Measurements from ENCODE around the gene GPAM. TPM values are rescaled to one million over a fixed set of nuclear protein-coding genes. Genes with fewer than 3 reads are reported as not detected.

Gene GPAM
- total and polyA plus RNA-seq, 2 of the 8 experiments (the other 6 are each of a cell fraction or from before 2014, with no cell fraction given), result 5.5 to 15.5 TPM

- POLR2A ChIA-PET (ENCODE audit: partially characterized antibody), result no interaction called here
- H4K8ac ChIP-seq (ENCODE audit: extremely low read depth, insufficient read depth, low read length), result no peak overlapping the region
- CTCF ChIA-PET (ENCODE audit: partially characterized antibody), result interaction anchor here (0.9 to 1.8 kb wide), 4 partner anchors 9 to 243 kb away, joined by 3 to 6 read pairs (median 3); no protein-coding TSS in a partner anchor
- no peak overlapping the region for H3K14ac ChIP-seq (ENCODE audit: insufficient read length)
- no peak overlapping the region for H3K4me2 ChIP-seq (ENCODE audit: insufficient read depth in 1 of 2, low read depth in 2 of 2, low read length in 2 of 2)
- H3K79me1 ChIP-seq (ENCODE audit: low read depth, low read length), result no peaks in the 10 kb centered on the region
- no peaks in the 10 kb centered on the region for H3K27me3 ChIP-seq (replicated peaks in 1 of 4; ENCODE audit: control insufficient read depth in 3 of 4, extremely low read depth in 1 of 4, insufficient read depth in 3 of 4, low read length in 3 of 4)
- no peak overlapping the region for H2BK5ac ChIP-seq (ENCODE audit: low read depth, low read length)
- H3K9me3 ChIP-seq (ENCODE audit: insufficient read depth in 2 of 2, low read depth in 1 of 2, low read length in 1 of 2), result no peaks in the 10 kb centered on the region
- no peak overlapping the region for H3K4ac ChIP-seq (replicated peaks; ENCODE audit: insufficient read length, low read depth, low read length)
- H3K9ac ChIP-seq (replicated peaks in 1 of 4; ENCODE audit: extremely low read depth in 1 of 4, low read depth in 3 of 4, low read length in 3 of 4), result no peak overlapping the region
- DNase-seq (ENCODE audit: low read depth in 1 of 2, low spot score in 2 of 2), result no peak
- H3K4me3 ChIP-seq (ENCODE audit: extremely low read depth in 1 of 4, insufficient read depth in 2 of 4, low read depth in 3 of 4, low read length in 4 of 4), result no peak overlapping the region
- no peaks in the 10 kb centered on the region for H3K36me3 ChIP-seq (ENCODE audit: control insufficient read depth in 2 of 4, insufficient read depth in 4 of 4, low read length in 3 of 4)
- H3K79me2 ChIP-seq (ENCODE audit: control insufficient read depth in 1 of 2, insufficient read depth in 2 of 2, low read length in 2 of 2), result no peaks in the 10 kb centered on the region
- no peaks in the 10 kb centered on the region for H3K23me2 ChIP-seq (ENCODE audit: low read depth, low read length)
- no peak overlapping the region for H4K5ac ChIP-seq (ENCODE audit: insufficient read length, low read depth, low read length)
- TF ChIP-seq TEAD4 (IDR thresholded peaks at IDR 0.05; ENCODE audit: low read depth, low read length), result no peak
- WGBS, 2 experiments (ENCODE audit: extremely low coverage in 1 of 2, insufficient coverage in 1 of 2, insufficient read length in 1 of 2, insufficient replicate concordance in 2 of 2, low coverage in 1 of 2, low lambda C conversion rate in 2 of 2, missing lambda C conversion rate in 1 of 2), result 91% methylated on average over 6 of the region's 6 CpGs; no CpG with 5 or more reads in 1 of the 2 experiments
- H2BK120ac ChIP-seq (replicated peaks; ENCODE audit: low read depth, low read length), result no peak overlapping the region
- no peak for FAIRE-seq
- H3K56ac ChIP-seq (replicated peaks; ENCODE audit: insufficient read length, low read depth, low read length), result no peak overlapping the region
- no peak overlapping the region for H4K91ac ChIP-seq (replicated peaks; ENCODE audit: insufficient read length, low read length)
- H3K27ac ChIP-seq (ENCODE audit: low read depth, low read length), result no peak overlapping the region
- H3K23ac ChIP-seq (ENCODE audit: insufficient read length), result no peak overlapping the region
- no peak overlapping the region for H2AFZ ChIP-seq (ENCODE audit: low read length)
- H2BK15ac ChIP-seq (ENCODE audit: low read length), result no peak overlapping the region
- no peaks in the 10 kb centered on the region for H3K4me1 ChIP-seq (replicated peaks in 1 of 4; ENCODE audit: control insufficient read depth in 3 of 4, insufficient read depth in 4 of 4, low read length in 3 of 4)
- H2AK5ac ChIP-seq (ENCODE audit: low read depth, low read length), result no peak overlapping the region
- no peaks in the 10 kb centered on the region for H4K20me1 ChIP-seq (replicated peaks in 1 of 2; ENCODE audit: control insufficient read depth in 1 of 2, insufficient read depth in 2 of 2, low read length in 2 of 2)
- H2BK12ac ChIP-seq (ENCODE audit: low read depth, low read length), result no peak overlapping the region
- no peak overlapping the region for H3K18ac ChIP-seq (ENCODE audit: extremely low read depth, low read length)
- no peak overlapping the region for H2BK20ac ChIP-seq (ENCODE audit: low read length)
These were observed 8.2 kb upstream of the GPAM start for GRCh38 chr10:112191791-112192190.

Data from H1 (cell line).